Muscle layer of duodenum (tissue), 2 donors: ENCODE measurements around the gene STX8.
"Not testable (repeated sequence)": the region's sequence is repeated elsewhere in the genome, so short reads cannot be mapped to it uniquely, and the experiment has no call there.

Experiments used
- H3K27ac ChIP-seq: one replicate; pipeline ENCODE4 v1.7.0; 2013; ENCODE audit warnings: mild to moderate bottlenecking, low read length
- H3K27me3 ChIP-seq: one replicate; pipeline ENCODE4 v1.7.0; 2013; ENCODE audit warnings: low read depth, mild to moderate bottlenecking, control low read depth, low read length
- H3K36me3 ChIP-seq, 2 donors: one replicate each; pipeline ENCODE4 v1.7.0; 2013; ENCODE audit warnings: low read length in 2 of 2, control low read depth in 1 of 2, mild to moderate bottlenecking in 1 of 2; ENCODE audit not compliant: insufficient read depth in 2 of 2, control insufficient read depth in 1 of 2
- H3K4me1 ChIP-seq, 2 donors: one replicate each; pipeline ENCODE4 v1.7.0; 2013; ENCODE audit warnings: low read length in 2 of 2, mild to moderate bottlenecking in 2 of 2, control low read depth in 1 of 2, moderate library complexity in 1 of 2; ENCODE audit not compliant: insufficient read depth in 2 of 2, control insufficient read depth in 1 of 2
- H3K4me3 ChIP-seq, 2 donors: one replicate each; pipeline ENCODE4 v1.7.0; 2013; ENCODE audit warnings: low read length in 2 of 2, low read depth in 1 of 2, mild to moderate bottlenecking in 1 of 2
- H3K9me3 ChIP-seq, 2 donors: one replicate each; pipeline ENCODE4 v1.7.0; 2013; ENCODE audit warnings: low read length in 2 of 2, control low read depth in 1 of 2, mild to moderate bottlenecking in 1 of 2; ENCODE audit not compliant: control insufficient read depth in 1 of 2
- donor health status: healthy.

Gene STX8

GRCh38 chr17:9270921-9271320, 304.7 kb downstream of the STX8 start:
- Histone ChIP-seq H3K27me3 (no peaks in the 10 kb centered on the region), H3K27ac (no peak overlapping the region), H3K9me3 (no peaks in the 10 kb centered on the region), H3K4me3 (no peak overlapping the region), H3K4me1 (peaks cover 4 to 12% of the 10 kb centered on the region in 2 donors), H3K36me3 (no peaks in the 10 kb centered on the region)

- Histone ChIP-seq H3K36me3 (no peaks in the 10 kb centered on the region), H3K27me3 (no peaks in the 10 kb centered on the region), H3K9me3 (no peaks in the 10 kb centered on the region), H3K27ac (no peak overlapping the region), H3K4me3 (no peak overlapping the region), H3K4me1 (peaks cover 4 to 12% of the 10 kb centered on the region in 2 donors)
Measured at GRCh38 chr17:9269350-9270035, 306.1 kb downstream of the STX8 start.

GRCh38 chr17:9268546-9268945, 307.1 kb downstream of the STX8 start:
- H3K9me3 ChIP-seq, result no peaks in the 10 kb centered on the region
- no peak overlapping the region for H3K27ac ChIP-seq
- H3K4me3 ChIP-seq, result no peak overlapping the region
- no peaks in the 10 kb centered on the region for H3K36me3 ChIP-seq
- H3K4me1 ChIP-seq, result peaks cover 4 to 7% of the 10 kb centered on the region in 2 donors
- H3K27me3 ChIP-seq, result no peaks in the 10 kb centered on the region

GRCh38 chr17:9266697-9267117, 308.9 kb downstream of the STX8 start:
- no peak overlapping the region for H3K27ac ChIP-seq
- H3K9me3 ChIP-seq, result no peaks in the 10 kb centered on the region
- no peaks in the 10 kb centered on the region for H3K4me1 ChIP-seq
- no peaks in the 10 kb centered on the region for H3K27me3 ChIP-seq
- no peaks in the 10 kb centered on the region for H3K36me3 ChIP-seq
- H3K4me3 ChIP-seq, result no peak overlapping the region

GRCh38 chr17:9266031-9266680, 309.5 kb downstream of the STX8 start:
- H3K9me3 ChIP-seq, result no peaks in the 10 kb centered on the region
- no peaks in the 10 kb centered on the region for H3K4me1 ChIP-seq
- no peak overlapping the region for H3K4me3 ChIP-seq
- no peaks in the 10 kb centered on the region for H3K27me3 ChIP-seq
- H3K27ac ChIP-seq, result no peak overlapping the region
- no peaks in the 10 kb centered on the region for H3K36me3 ChIP-seq

- Histone ChIP-seq H3K27ac (no peak overlapping the region), H3K36me3 (no peaks in the 10 kb centered on the region), H3K9me3 (no peaks in the 10 kb centered on the region), H3K4me1 (peaks cover 0 to 15% of the 10 kb centered on the region in 2 donors), H3K27me3 (no peaks in the 10 kb centered on the region), H3K4me3 (no peak overlapping the region)
Measured at GRCh38 chr17:9261081-9262012, 314.3 kb downstream of the STX8 start.

- Histone ChIP-seq H3K9me3 (no peaks in the 10 kb centered on the region), H3K27me3 (no peaks in the 10 kb centered on the region), H3K27ac (no peak overlapping the region), H3K4me1 (peaks cover 0 to 15% of the 10 kb centered on the region in 2 donors), H3K4me3 (no peak overlapping the region), H3K36me3 (no peaks in the 10 kb centered on the region)
Measured at GRCh38 chr17:9259419-9259818, 316.2 kb downstream of the STX8 start.

- Histone ChIP-seq H3K9me3 (no peaks in the 10 kb centered on the region), H3K27me3 (no peaks in the 10 kb centered on the region), H3K27ac (no peak overlapping the region), H3K4me1 (peaks cover 0 to 15% of the 10 kb centered on the region in 2 donors), H3K36me3 (no peaks in the 10 kb centered on the region), H3K4me3 (no peak overlapping the region)
Measured at GRCh38 chr17:9258115-9259015, 317.3 kb downstream of the STX8 start.

- peaks cover 0 to 15% of the 10 kb centered on the region in 2 donors for H3K4me1 ChIP-seq
- H3K27ac ChIP-seq, H3K9me3 ChIP-seq: not testable (repeated sequence)
Measured at GRCh38 chr17:9257630-9257965, 318.0 kb downstream of the STX8 start.

GRCh38 chr17:9256751-9257629, 318.6 kb downstream of the STX8 start:
- Histone ChIP-seq H3K4me3 (no peak overlapping the region), H3K36me3 (no peaks in the 10 kb centered on the region), H3K9me3 (no peaks in the 10 kb centered on the region), H3K27me3 (no peaks in the 10 kb centered on the region), H3K4me1 (peaks cover 0 to 15% of the 10 kb centered on the region in 2 donors), H3K27ac (no peak overlapping the region)

More at GRCh38 chr17:9257630-9257965, 318.0 kb downstream of the STX8 start:
- H3K27me3 ChIP-seq, H3K4me3 ChIP-seq, H3K36me3 ChIP-seq: not testable (repeated sequence)
